NK-92 (cell line): Measurements from ENCODE around the gene VDAC2.

Experiments
- DNase-seq: peaks from one replicate; lab custom pipeline; 2025; ENCODE audit not compliant: unreplicated experiment; lab: John Stamatoyannopoulos, UW

VDAC2 gene

GRCh38 chr10:75250934-75251333 lies 40.3 kb downstream of the VDAC2 start:
- no peak for DNase-seq

GRCh38 chr10:75253281-75254220 lies 43.0 kb downstream of the VDAC2 start:
- DNase-seq = no peak

- no peak for DNase-seq
Observed at GRCh38 chr10:75254739-75255138, 44.1 kb downstream of the VDAC2 start.

- DNase-seq = no peak
Observed at GRCh38 chr10:75260990-75261389, 50.4 kb downstream of the VDAC2 start.

GRCh38 chr10:75261813-75262705 lies 51.5 kb downstream of the VDAC2 start:
- DNase-seq = no peak

GRCh38 chr10:75263806-75264205 lies 53.2 kb downstream of the VDAC2 start:
- DNase-seq = no peak

- no peak for DNase-seq
Observed at GRCh38 chr10:75265856-75266255, 55.3 kb downstream of the VDAC2 start.

- no peak for DNase-seq
Observed at GRCh38 chr10:75266945-75267344, 56.3 kb downstream of the VDAC2 start.

- no peak for DNase-seq
Observed at GRCh38 chr10:75269605-75270004, 59.0 kb downstream of the VDAC2 start.

GRCh38 chr10:75272094-75272493 lies 61.5 kb downstream of the VDAC2 start:
- DNase-seq = no peak

- DNase-seq = no peak
Observed at GRCh38 chr10:75272896-75273295, 62.3 kb downstream of the VDAC2 start.

GRCh38 chr10:75276069-75276872 lies 65.7 kb downstream of the VDAC2 start:
- DNase-seq = no peak

GRCh38 chr10:75280236-75280635 lies 69.6 kb downstream of the VDAC2 start:
- no peak for DNase-seq
